ENCODE data around the gene ERO1B.

Gene ERO1B

GRCh38 chr1:236313427-236313826, 31.7 kb upstream of the ERO1B start:
- TF ChIP-seq MAX (IDR thresholded peaks at IDR 0.05; ENCODE audit: low read depth, low read length) (no peak), POLR2A (IDR thresholded peaks at IDR 0.05; ENCODE audit: extremely low read depth, insufficient read length) (no peak), MYC (IDR thresholded peaks at IDR 0.05; ENCODE audit: low read depth, low read length) (no peak)
- TF ChIP-seq, protein P1, sequence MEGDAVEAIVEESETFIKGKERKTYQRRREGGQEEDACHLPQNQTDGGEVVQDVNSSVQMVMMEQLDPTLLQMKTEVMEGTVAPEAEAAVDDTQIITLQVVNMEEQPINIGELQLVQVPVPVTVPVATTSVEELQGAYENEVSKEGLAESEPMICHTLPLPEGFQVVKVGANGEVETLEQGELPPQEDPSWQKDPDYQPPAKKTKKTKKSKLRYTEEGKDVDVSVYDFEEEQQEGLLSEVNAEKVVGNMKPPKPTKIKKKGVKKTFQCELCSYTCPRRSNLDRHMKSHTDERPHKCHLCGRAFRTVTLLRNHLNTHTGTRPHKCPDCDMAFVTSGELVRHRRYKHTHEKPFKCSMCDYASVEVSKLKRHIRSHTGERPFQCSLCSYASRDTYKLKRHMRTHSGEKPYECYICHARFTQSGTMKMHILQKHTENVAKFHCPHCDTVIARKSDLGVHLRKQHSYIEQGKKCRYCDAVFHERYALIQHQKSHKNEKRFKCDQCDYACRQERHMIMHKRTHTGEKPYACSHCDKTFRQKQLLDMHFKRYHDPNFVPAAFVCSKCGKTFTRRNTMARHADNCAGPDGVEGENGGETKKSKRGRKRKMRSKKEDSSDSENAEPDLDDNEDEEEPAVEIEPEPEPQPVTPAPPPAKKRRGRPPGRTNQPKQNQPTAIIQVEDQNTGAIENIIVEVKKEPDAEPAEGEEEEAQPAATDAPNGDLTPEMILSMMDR (IDR thresholded peaks at IDR 0.05; ENCODE audit: low read depth, low read length): no peak
- no peak for DNase-seq (ENCODE audit: low read depth)
- H3K4me3 ChIP-seq (ENCODE audit: low read depth, low read length): no peak overlapping the region

- TF ChIP-seq, protein P1 (IDR thresholded peaks at IDR 0.05; ENCODE audit: low read depth, low read length): peak; percentile 19
- no peak for TF ChIP-seq MYC (IDR thresholded peaks at IDR 0.05; ENCODE audit: low read depth, low read length)
- peak; percentile 19 for DNase-seq (ENCODE audit: low read depth)
These were observed 29.3 kb upstream of the ERO1B start for GRCh38 chr1:236311040-236311439.

DNA sequence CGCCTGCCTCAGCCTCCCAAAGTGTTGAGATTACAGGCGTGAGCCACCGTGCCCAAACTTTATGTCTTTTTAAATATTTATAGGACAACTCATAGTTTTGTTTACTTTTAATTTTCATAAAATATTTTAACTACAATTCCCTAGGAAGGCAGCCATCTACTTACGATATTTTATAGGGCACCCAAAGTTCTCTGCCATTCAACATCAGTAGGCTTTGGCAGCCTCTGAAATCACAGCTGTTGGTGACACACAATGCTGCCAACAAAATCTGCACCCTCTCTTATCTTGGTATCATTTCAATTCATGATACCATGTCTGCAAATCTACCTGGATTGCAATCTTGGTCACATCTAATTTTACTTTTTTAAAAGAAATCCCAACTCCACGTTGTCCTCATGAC, 27.1 kb upstream of the ERO1B start:
- no peak for DNase-seq (ENCODE audit: low read depth)
- TF ChIP-seq MYC (IDR thresholded peaks at IDR 0.05; ENCODE audit: low read depth, low read length) (no peak), POLR2A (IDR thresholded peaks at IDR 0.05; ENCODE audit: extremely low read depth, insufficient read length) (no peak), MAX (IDR thresholded peaks at IDR 0.05; ENCODE audit: low read depth, low read length) (no peak)
- TF ChIP-seq, protein P1 (IDR thresholded peaks at IDR 0.05; ENCODE audit: low read depth, low read length): no peak
- no peak overlapping the region for H3K4me3 ChIP-seq (ENCODE audit: low read depth, low read length)

More at GRCh38 chr1:236311040-236311439, 29.3 kb upstream of the ERO1B start:
- no peak overlapping the region for H3K4me3 ChIP-seq (ENCODE audit: low read depth, low read length)

- no peak for TF ChIP-seq POLR2A (IDR thresholded peaks at IDR 0.05; ENCODE audit: extremely low read depth, insufficient read length)
- TF ChIP-seq, protein P1 (IDR thresholded peaks at IDR 0.05; ENCODE audit: low read depth, low read length): no peak
- no peak for TF ChIP-seq MYC (IDR thresholded peaks at IDR 0.05; ENCODE audit: low read depth, low read length)
- DNase-seq (ENCODE audit: low read depth): no peak
These were observed 25.7 kb upstream of the ERO1B start for GRCh38 chr1:236307435-236307834.

DNA sequence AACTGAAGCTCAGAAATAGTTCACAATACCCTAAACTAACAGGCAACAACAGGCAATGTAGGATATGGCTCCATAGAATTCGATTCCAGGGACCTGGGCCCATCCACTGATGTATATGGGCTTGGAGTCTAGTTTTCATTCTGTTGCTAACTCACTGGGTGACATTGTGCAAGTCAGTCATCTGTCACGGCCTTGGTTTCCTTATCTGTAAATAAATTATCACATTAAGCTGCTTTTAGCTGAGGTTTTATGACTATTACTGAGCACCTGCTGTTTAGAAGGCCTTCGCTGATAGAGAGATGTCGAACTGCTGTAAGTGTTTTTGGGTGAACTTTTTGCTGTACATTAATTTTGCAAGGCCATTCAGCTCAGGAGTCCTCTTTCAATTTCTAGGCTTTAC, 22.9 kb upstream of the ERO1B start:
- no peak for TF ChIP-seq MAX (IDR thresholded peaks at IDR 0.05; ENCODE audit: low read depth, low read length)
- TF ChIP-seq, protein P1 (IDR thresholded peaks at IDR 0.05; ENCODE audit: low read depth, low read length): no peak
- TF ChIP-seq MYC (IDR thresholded peaks at IDR 0.05; ENCODE audit: low read depth, low read length): no peak
- H3K4me3 ChIP-seq (ENCODE audit: low read depth, low read length): no peak overlapping the region
- DNase-seq (ENCODE audit: low read depth): no peak

More at GRCh38 chr1:236307435-236307834, 25.7 kb upstream of the ERO1B start:
- no peak overlapping the region for H3K4me3 ChIP-seq (ENCODE audit: low read depth, low read length)

DNA sequence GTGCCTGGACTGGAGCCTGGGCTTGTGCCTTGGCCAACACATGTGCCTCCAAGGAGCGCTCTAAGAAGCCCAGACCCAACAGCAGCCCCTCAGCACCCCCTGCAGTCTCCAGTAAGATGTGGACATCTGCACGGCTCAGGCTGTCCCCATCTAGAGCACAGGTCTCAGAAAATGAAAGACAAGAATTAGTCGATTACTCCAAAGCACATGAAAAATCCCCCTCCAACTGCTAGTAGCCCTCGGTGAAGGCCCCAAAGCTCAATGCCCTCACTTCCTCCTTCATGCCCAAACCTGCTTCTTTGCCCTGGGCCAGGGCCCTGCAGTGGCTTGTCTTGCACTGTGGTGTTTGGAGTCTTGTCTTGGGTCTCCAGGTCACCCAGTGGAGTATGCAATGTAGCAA, 21.9 kb upstream of the ERO1B start:
- TF ChIP-seq POLR2A (IDR thresholded peaks at IDR 0.05; ENCODE audit: extremely low read depth, insufficient read length) (no peak), MYC (IDR thresholded peaks at IDR 0.05; ENCODE audit: low read depth, low read length) (no peak), MAX (IDR thresholded peaks at IDR 0.05; ENCODE audit: low read depth, low read length) (no peak)
- TF ChIP-seq, protein P1 (IDR thresholded peaks at IDR 0.05; ENCODE audit: low read depth, low read length): no peak
- peak; percentile 11 for DNase-seq (ENCODE audit: low read depth)
- no peak overlapping the region for H3K4me3 ChIP-seq (ENCODE audit: low read depth, low read length)
